Chondrocyte (in vitro differentiated cells): ENCODE data around the gene CD79B. TPM values are rescaled to one million over a fixed set of nuclear protein-coding genes. Genes with fewer than 3 reads are reported as not detected.

Source experiments
- DNase-seq: peaks from one replicate; pipeline ENCODE4 v3.0.0; 2021; ENCODE audit warnings: mixed read lengths, low spot score
- H3K27ac Mint-ChIP-seq: one replicate; pipeline ENCODE4 v1.8.0; 2021; ENCODE audit warnings: mild to moderate bottlenecking, moderate library complexity, mixed read lengths; ENCODE audit not compliant: unreplicated experiment
- H3K27me3 Mint-ChIP-seq: 2 replicates; pipeline ENCODE4 v1.8.0; 2021; ENCODE audit warnings: low read depth, mixed read lengths
- H3K36me3 Mint-ChIP-seq: 2 replicates; pipeline ENCODE4 v1.8.0; 2021; ENCODE audit warnings: low read depth, mixed read lengths
- H3K4me1 Mint-ChIP-seq: 2 replicates; pipeline ENCODE4 v1.8.0; 2021; ENCODE audit warnings: low read depth, mild to moderate bottlenecking, mixed read lengths
- H3K4me3 Mint-ChIP-seq: one replicate; pipeline ENCODE4 v1.8.0; 2021; ENCODE audit warnings: mild to moderate bottlenecking, moderate library complexity, mixed read lengths; ENCODE audit not compliant: unreplicated experiment
- H3K9me3 Mint-ChIP-seq: 2 replicates; pipeline ENCODE4 v1.8.0; 2021; ENCODE audit warnings: low read depth, mixed read lengths
- CTCF ChIP-seq: fragments of 200-600 bp; sonication (generic); IDR thresholded peaks from 2 replicates; pipeline ENCODE4 v1.5.0; 2021; ENCODE audit warnings: antibody characterized with exemption, mild to moderate bottlenecking, moderate library complexity
- total RNA-seq: library from RNA; stranded (reverse); gene quantifications from 3 replicates; pipeline ENCODE4 v1.2.1, GENCODE V29; 2021

CD79B gene
- total RNA-seq, 1 donor from 2014 or later: not detected

GRCh38 chr17:63960006-63960405 is 27.9 kb upstream of the CD79B start:
- H3K27me3 Mint-ChIP-seq: peaks cover 3% of the 10 kb centered on the region
- H3K27ac Mint-ChIP-seq: no peak overlapping the region
- no peaks in the 10 kb centered on the region for H3K36me3 Mint-ChIP-seq
- H3K9me3 Mint-ChIP-seq: no peaks in the 10 kb centered on the region
- peaks cover 3% of the 10 kb centered on the region for H3K4me1 Mint-ChIP-seq
- no peak overlapping the region for H3K4me3 Mint-ChIP-seq
- no peak for TF ChIP-seq CTCF
- no peak for DNase-seq

- no peak for TF ChIP-seq CTCF
- Mint-ChIP-seq H3K9me3 (no peaks in the 10 kb centered on the region), H3K4me1 (peaks cover under 1% of the 10 kb centered on the region), H3K4me3 (no peak overlapping the region), H3K27ac (no peak overlapping the region), H3K27me3 (peaks cover 5% of the 10 kb centered on the region), H3K36me3 (no peaks in the 10 kb centered on the region)
- DNase-seq: no peak
Observed at GRCh38 chr17:63956296-63956920, 24.3 kb upstream of the CD79B start.

GRCh38 chr17:63955791-63956190 is 23.7 kb upstream of the CD79B start:
- no peak for DNase-seq
- H3K36me3 Mint-ChIP-seq: no peaks in the 10 kb centered on the region
- H3K9me3 Mint-ChIP-seq: no peaks in the 10 kb centered on the region
- no peaks in the 10 kb centered on the region for H3K4me1 Mint-ChIP-seq
- H3K27ac Mint-ChIP-seq: no peak overlapping the region
- no peak for TF ChIP-seq CTCF
- H3K27me3 Mint-ChIP-seq: peaks cover 5% of the 10 kb centered on the region
- H3K4me3 Mint-ChIP-seq: no peak overlapping the region

- TF ChIP-seq CTCF: no peak
- Mint-ChIP-seq H3K27me3 (peaks cover 5% of the 10 kb centered on the region), H3K4me1 (no peaks in the 10 kb centered on the region)
Observed at GRCh38 chr17:63955232-63955631, 23.1 kb upstream of the CD79B start.

GRCh38 chr17:63954402-63955063 is 22.4 kb upstream of the CD79B start:
- Mint-ChIP-seq H3K4me1 (no peaks in the 10 kb centered on the region), H3K27ac (no peak overlapping the region), H3K27me3 (peaks cover 3% of the 10 kb centered on the region)

More at GRCh38 chr17:63955232-63955631, 23.1 kb upstream of the CD79B start:
- no peak overlapping the region for H3K27ac Mint-ChIP-seq
- DNase-seq: no peak
- H3K9me3 Mint-ChIP-seq: no peaks in the 10 kb centered on the region
- H3K36me3 Mint-ChIP-seq: no peaks in the 10 kb centered on the region
- H3K4me3 Mint-ChIP-seq: no peak overlapping the region

More at GRCh38 chr17:63954402-63955063, 22.4 kb upstream of the CD79B start:
- Mint-ChIP-seq H3K36me3 (no peaks in the 10 kb centered on the region), H3K4me3 (no peak overlapping the region), H3K9me3 (no peaks in the 10 kb centered on the region)
- TF ChIP-seq CTCF: no peak
- no peak for DNase-seq
